Transverse colon (tissue), 4 donors: Measurements from ENCODE around the gene FREY1. TPM values are rescaled to one million over a fixed set of nuclear protein-coding genes. Genes with fewer than 3 reads are reported as not detected.
A peak's percentile ranks its signal among the peaks of the same experiment; 100 is the strongest.

ENCODE experiments used
- DNase-seq: peaks from one replicate; pipeline ENCODE4 v3.0.0-alpha.2; 2019
- H3K27ac ChIP-seq, 4 donors: fragments of 200-600 bp; sonication (generic); 2 replicates each; pipeline ENCODE4 v1.5.1; 2016 to 2018; ENCODE audit warnings: inconsistent platforms in 4 of 4
- H3K27me3 ChIP-seq: fragments of 200-600 bp; sonication (generic); 2 replicates; pipeline ENCODE4 v1.5.1; 2017; ENCODE audit warnings: inconsistent platforms
- H3K36me3 ChIP-seq, 4 donors: fragments of 200-600 bp; sonication (generic); 2 replicates each; pipeline ENCODE4 v1.5.1; 2017 to 2019; ENCODE audit warnings: inconsistent platforms in 4 of 4
- H3K4me1 ChIP-seq, 4 donors: fragments of 200-600 bp; sonication (generic); 2 replicates each; pipeline ENCODE4 v1.5.1; 2017 to 2020; ENCODE audit warnings: inconsistent platforms in 4 of 4
- H3K4me3 ChIP-seq, 4 donors: fragments of 200-600 bp; sonication (generic); 1 replicate in 1 of 4; 2 replicates in 3 of 4; pipeline versions ENCODE4 v1.5.1 to v1.6.1; 2017 to 2019; ENCODE audit warnings: inconsistent platforms in 4 of 4
- H3K9me3 ChIP-seq, 2 donors: fragments of 200-600 bp; sonication (generic); 2 replicates each; pipeline ENCODE4 v1.5.1; 2017 to 2019; ENCODE audit warnings: inconsistent platforms in 2 of 2
- EP300 ChIP-seq: sonication (generic); formaldehyde crosslinking; IDR thresholded peaks from one replicate; pipeline ENCODE4 v1.6.1; 2017; ENCODE audit warnings: antibody characterized with exemption, low read depth
- POLR2A ChIP-seq: fragments of 450-650 bp; IDR thresholded peaks from one replicate; pipeline ENCODE4 v1.6.1; 2016; ENCODE audit warnings: antibody characterized with exemption, mild to moderate bottlenecking, moderate library complexity
- POLR2AphosphoS5 ChIP-seq, 3 donors: sonication (generic); formaldehyde crosslinking; IDR thresholded peaks; one replicate each; pipeline ENCODE4 v1.6.1; 2016; ENCODE audit warnings: antibody characterized with exemption in 3 of 3
- WGBS, 2 donors: methylation state at CpG; one replicate each; pipeline ENCODE4 v1.1.5; 2018; ENCODE audit warnings: low coverage in 1 of 2; 5-methylcytosine and 5-hydroxymethylcytosine counted together
- in situ Hi-C, 4 donors: fragments of 200-750 bp; cut with MboI; loops; one replicate each; pipeline versions ENCODE4 v1.15.0 to v1.15.1; 2017; ENCODE audit warnings: low sequenced_read_pairs in 3 of 4, low pct_ligation_motif_present in 1 of 4, low pct_unique_long_range_greater_than_20kb in 1 of 4
- intact Hi-C: fragments of 100-400 bp; cut with DNase I; formaldehyde crosslinking; loops from one replicate; pipeline ENCODE4 v1.15.1; 2023; ENCODE audit warnings: low total_unique reads
- total RNA-seq, 4 donors: library from RNA; depleted of rRNA; stranded (reverse); fragments of >200 nt; gene quantifications; one replicate each; pipeline ENCODE4 v1.1.0, GENCODE V29; 2016
- TF ChIP-seq, protein P1 (sequence below), 5 experiments: fragments of 200-600 bp in 3 of 5; fragments of 450-650 bp in 2 of 5; sonication (generic) in 3 of 5; IDR thresholded peaks; 1 replicate in 2 of 5; 2 replicates in 3 of 5; pipeline ENCODE4 v1.5.1; 2016 to 2017; ENCODE audit warnings: antibody characterized with exemption in 5 of 5, inconsistent platforms in 3 of 5, mild to moderate bottlenecking in 2 of 5, moderate library complexity in 1 of 5

Gene FREY1
- total RNA-seq, 4 donors from 2014 or later: 0.82 to 2.7 TPM; not detected in 2

DNA sequence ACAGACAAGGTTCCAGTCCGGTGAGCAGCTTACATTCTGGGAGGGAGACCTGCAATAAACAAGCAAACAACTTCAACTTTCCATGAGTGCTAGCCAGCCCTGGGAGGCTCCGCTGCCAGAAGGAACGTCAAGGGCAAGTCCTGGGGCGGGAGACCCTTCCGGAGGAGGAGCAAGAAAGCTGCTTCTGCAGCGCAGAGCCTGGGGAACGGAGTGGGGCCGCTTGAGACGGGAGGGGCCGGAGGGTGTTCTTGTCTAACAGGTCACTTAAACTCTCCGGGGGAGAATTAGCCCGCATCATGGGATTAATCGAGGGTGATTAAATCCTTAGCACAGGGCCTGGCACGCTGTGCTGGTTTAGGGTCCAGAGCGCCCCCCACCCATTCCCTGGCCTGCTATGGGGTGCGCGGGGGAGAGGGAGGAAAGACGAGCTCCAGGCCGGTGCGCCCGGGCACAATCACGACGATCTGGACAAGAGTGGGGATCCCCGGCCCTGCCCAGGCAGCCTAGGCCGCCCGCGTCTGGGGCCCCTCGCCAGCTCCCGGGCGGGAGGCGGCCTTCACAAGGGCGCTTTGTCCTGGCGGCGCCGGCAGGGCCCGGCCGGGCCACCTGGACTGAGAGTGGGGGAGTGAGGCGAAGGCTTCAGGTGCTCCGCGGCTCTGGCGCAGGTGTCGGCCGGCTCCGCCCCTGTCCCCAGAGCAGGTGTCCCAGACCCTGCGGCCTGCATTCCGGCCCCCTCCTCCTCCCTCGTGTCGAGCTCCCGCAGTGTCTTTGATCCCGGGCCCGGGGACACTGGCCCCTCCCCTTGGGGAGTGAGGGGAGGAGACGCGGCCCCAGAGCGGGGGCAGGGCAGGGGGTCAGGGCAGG lies 14.7 kb upstream of the FREY1 start:
- H3K27me3 ChIP-seq: peaks cover 35% of the 10 kb centered on the region
- H3K4me1 ChIP-seq: peaks cover 11 to 27% (median 24%) of the 10 kb centered on the region in 4 donors
- H3K27ac ChIP-seq: peak overlapping the region in 2 of 4 donors; percentile 21 to 29
- in situ Hi-C loops: no loop called here
- H3K9me3 ChIP-seq: no peaks in the 10 kb centered on the region
- WGBS, 2 donors: 33 to 40% methylated on average over 6 to 40 of the region's 54 CpGs
- H3K36me3 ChIP-seq: no peaks in the 10 kb centered on the region
- H3K4me3 ChIP-seq: peak overlapping the region; percentile 13 to 56 (median 38)
- peak; percentile 53 for DNase-seq
- intact Hi-C loops: no loop called here
- TF ChIP-seq EP300: no peak
- TF ChIP-seq, protein P1, sequence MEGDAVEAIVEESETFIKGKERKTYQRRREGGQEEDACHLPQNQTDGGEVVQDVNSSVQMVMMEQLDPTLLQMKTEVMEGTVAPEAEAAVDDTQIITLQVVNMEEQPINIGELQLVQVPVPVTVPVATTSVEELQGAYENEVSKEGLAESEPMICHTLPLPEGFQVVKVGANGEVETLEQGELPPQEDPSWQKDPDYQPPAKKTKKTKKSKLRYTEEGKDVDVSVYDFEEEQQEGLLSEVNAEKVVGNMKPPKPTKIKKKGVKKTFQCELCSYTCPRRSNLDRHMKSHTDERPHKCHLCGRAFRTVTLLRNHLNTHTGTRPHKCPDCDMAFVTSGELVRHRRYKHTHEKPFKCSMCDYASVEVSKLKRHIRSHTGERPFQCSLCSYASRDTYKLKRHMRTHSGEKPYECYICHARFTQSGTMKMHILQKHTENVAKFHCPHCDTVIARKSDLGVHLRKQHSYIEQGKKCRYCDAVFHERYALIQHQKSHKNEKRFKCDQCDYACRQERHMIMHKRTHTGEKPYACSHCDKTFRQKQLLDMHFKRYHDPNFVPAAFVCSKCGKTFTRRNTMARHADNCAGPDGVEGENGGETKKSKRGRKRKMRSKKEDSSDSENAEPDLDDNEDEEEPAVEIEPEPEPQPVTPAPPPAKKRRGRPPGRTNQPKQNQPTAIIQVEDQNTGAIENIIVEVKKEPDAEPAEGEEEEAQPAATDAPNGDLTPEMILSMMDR (IDR thresholded peaks at IDR 0.05): no peak
- no peak for TF ChIP-seq POLR2AphosphoS5 (IDR thresholded peaks at IDR 0.05)
- no peak for TF ChIP-seq POLR2A

DNA sequence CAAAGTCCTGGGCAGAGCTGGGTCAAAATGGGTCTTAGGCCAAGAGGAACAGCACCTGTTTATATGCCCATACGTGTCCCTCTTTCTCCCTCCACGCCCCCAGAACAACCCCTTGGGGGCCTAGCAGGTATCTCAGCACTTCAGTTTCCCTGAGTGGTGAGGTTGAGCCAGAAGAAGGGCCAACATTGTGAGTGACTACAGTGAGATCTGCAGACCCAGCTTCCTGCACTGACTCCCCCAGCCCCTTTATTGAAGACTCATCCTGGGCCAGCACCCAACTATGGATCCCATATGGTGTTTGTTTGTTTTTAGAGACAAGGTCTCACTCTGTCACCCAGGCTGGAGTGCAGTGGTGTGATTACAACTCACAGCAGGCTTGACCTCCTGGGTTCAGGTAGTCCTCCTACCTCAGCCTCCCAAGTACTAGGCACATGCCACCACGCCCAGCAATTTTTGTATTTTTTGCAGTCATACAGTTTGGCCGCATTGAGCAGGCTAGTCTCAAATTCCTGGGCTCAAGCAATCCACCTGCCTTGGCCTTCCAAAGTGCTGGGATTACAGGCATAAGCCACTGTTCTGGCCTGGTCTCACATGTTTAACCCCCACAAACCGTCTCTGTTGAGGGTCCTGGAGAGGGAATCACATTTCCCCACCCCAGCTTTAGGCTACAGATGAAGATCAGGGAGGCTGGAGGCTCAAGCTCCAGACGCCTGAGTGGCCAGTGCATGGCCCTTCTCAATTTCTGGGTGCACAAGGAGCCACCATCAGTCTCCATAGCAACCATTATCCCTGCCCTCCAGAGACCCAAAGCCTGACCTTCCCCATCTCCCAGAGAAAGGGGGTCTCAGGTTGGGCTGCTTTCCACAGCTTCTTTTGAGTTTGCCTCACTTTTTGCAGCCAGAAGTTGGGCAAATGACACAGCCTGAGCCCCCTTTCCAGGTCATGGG lies 13.7 kb upstream of the FREY1 start:
- in situ Hi-C loops (no loop called here), intact Hi-C loops (no loop called here)
- peaks cover 21 to 37% (median 29%) of the 10 kb centered on the region in 4 donors for H3K4me1 ChIP-seq
- H3K27me3 ChIP-seq: peaks cover 35% of the 10 kb centered on the region
- H3K27ac ChIP-seq: no peak overlapping the region
- no peaks in the 10 kb centered on the region for H3K9me3 ChIP-seq
- no peak for TF ChIP-seq POLR2AphosphoS5 (IDR thresholded peaks at IDR 0.05)
- no peak for TF ChIP-seq POLR2A
- TF ChIP-seq, protein P1 (IDR thresholded peaks at IDR 0.05): no peak
- no peak for TF ChIP-seq EP300
- 73 to 93% methylated on average over 2 to 6 of the region's 6 CpGs for WGBS, 2 donors
- no peak overlapping the region for H3K4me3 ChIP-seq
- no peaks in the 10 kb centered on the region for H3K36me3 ChIP-seq
- no peak for DNase-seq

DNA sequence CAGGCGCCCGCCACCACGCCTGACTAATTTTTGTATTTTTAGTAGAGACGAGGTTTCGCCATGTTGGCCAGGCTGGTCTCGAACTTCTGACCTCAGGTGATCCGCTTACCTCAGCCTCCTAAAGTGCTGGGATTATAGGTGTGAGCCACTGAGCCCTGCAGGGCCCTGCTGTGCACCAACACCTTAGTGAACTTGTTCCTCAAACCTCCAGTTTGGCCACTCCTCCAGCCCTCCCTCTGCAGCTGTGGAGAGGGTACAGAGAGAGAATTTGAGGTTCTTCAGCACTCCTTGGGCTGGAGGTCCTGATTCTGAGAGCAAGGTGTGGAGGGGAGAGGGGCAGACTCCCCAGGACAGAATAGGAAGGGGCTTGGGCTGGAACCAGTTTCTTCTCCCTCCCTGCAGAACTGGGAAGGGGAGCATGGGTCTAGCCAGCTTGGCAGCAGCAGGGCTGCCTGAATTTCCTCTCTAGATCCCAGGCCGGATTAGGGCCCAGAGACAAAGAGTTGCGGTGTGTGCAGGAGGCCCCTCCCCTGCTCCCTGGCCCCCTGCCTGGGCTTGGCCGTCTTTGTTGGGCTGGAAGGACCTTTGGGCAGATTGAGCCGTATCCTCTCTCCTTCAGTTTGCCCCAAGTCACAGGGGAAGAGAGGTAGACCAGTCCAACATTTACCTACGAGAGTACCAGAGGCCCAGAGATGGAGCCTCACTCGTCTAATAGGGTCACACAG lies 12.9 kb upstream of the FREY1 start:
- in situ Hi-C loops: loop anchor here in 1 of 4 donors (10.0 kb wide), 1 partner anchor 65 kb away; no protein-coding TSS in a partner anchor
- no peaks in the 10 kb centered on the region for H3K9me3 ChIP-seq
- H3K36me3 ChIP-seq: peaks cover 0 to 2% (median 0%) of the 10 kb centered on the region in 4 donors
- WGBS, 2 donors: 84 to 95% methylated on average over 6 to 13 of the region's 13 CpGs
- H3K27ac ChIP-seq: no peak overlapping the region
- DNase-seq: no peak
- intact Hi-C loops: loop anchor here (2.0 kb wide), 1 partner anchor 77 kb away; no protein-coding TSS in a partner anchor
- TF ChIP-seq, protein P1 (IDR thresholded peaks at IDR 0.05): no peak
- TF ChIP-seq POLR2AphosphoS5 (IDR thresholded peaks at IDR 0.05) (no peak), EP300 (no peak), POLR2A (no peak)
- peaks cover 21 to 39% (median 29%) of the 10 kb centered on the region in 4 donors for H3K4me1 ChIP-seq
- H3K27me3 ChIP-seq: peaks cover 35% of the 10 kb centered on the region
- no peak overlapping the region for H3K4me3 ChIP-seq
